ENCODE measurements around the gene SYP.
"Not testable (repeated sequence)": the region's sequence is repeated elsewhere in the genome, so short reads cannot be mapped to it uniquely, and the experiment has no call there.

The SYP gene

GRCh38 chrX:49176421-49177326, 23.3 kb downstream of the SYP start:
- POLR2A ChIA-PET (ENCODE audit: low non-redundant PET), result interaction anchor here (1.0 to 1.5 kb wide), 3 partner anchors 8 to 14 kb away, joined by 3 to 6 read pairs (median 4); no protein-coding TSS in a partner anchor
- peak; percentile 67 for DNase-seq (ENCODE audit: low spot score)
- H3K27ac ChIP-seq, result peak overlapping the region; percentile 97
- no peak for TF ChIP-seq CTCF (conservative IDR thresholded peaks at IDR 0.05; ENCODE audit: low read depth)
- CTCF ChIA-PET, result no interaction called here

GRCh38 chrX:49175435-49176274, 24.3 kb downstream of the SYP start:
- H3K27ac ChIP-seq, result peak overlapping the region; percentile 97
- ChIA-PET POLR2A (ENCODE audit: low non-redundant PET) (interaction anchor here (1.0 to 1.1 kb wide), 2 partner anchors 9 kb away, joined by 3 to 4 read pairs; no protein-coding TSS in a partner anchor), CTCF (no interaction called here)
- TF ChIP-seq CTCF (conservative IDR thresholded peaks at IDR 0.05; ENCODE audit: low read depth), result no peak
- DNase-seq (ENCODE audit: low spot score), result no peak

GRCh38 chrX:49174723-49175122, 25.3 kb downstream of the SYP start:
- ChIA-PET CTCF (no interaction called here), POLR2A (ENCODE audit: low non-redundant PET) (no interaction called here)
- peak overlapping the region; percentile 97 for H3K27ac ChIP-seq
- no peak for DNase-seq (ENCODE audit: low spot score)
- no peak for TF ChIP-seq CTCF (conservative IDR thresholded peaks at IDR 0.05; ENCODE audit: low read depth)

- H3K27ac ChIP-seq, result peak overlapping the region; percentile 97
- POLR2A ChIA-PET (ENCODE audit: low non-redundant PET); CTCF ChIA-PET; DNase-seq (ENCODE audit: low spot score): not testable (repeated sequence)
Measured at GRCh38 chrX:49173544-49173943, 26.4 kb downstream of the SYP start.

GRCh38 chrX:49172280-49172780, 27.7 kb downstream of the SYP start:
- TF ChIP-seq CTCF (conservative IDR thresholded peaks at IDR 0.05; ENCODE audit: low read depth), result no peak
- ChIA-PET CTCF (no interaction called here), POLR2A (ENCODE audit: low non-redundant PET) (interaction anchor here (0.9 kb wide), 1 partner anchor 99 kb away, joined by 4 read pairs; no protein-coding TSS in a partner anchor)
- peak overlapping the region; percentile 97 for H3K27ac ChIP-seq
- no peak for DNase-seq (ENCODE audit: low spot score)

GRCh38 chrX:49171752-49172279, 28.2 kb downstream of the SYP start, which contains the start of gene PLP2:
Gene PLP2, plus strand, starts transcription at chrX:49171898. Its CDS starts 103 bp downstream, at chrX:49172001.
- peak; percentile 53 for DNase-seq (ENCODE audit: low spot score)
- no peak for TF ChIP-seq CTCF (conservative IDR thresholded peaks at IDR 0.05; ENCODE audit: low read depth)
- H3K27ac ChIP-seq, result peak within 1 kb of the TSS; percentile 97
- POLR2A ChIA-PET (ENCODE audit: low non-redundant PET), result interaction anchor here (0.8 kb wide), 1 partner anchor 94 kb away, joined by 3 read pairs; no protein-coding TSS in a partner anchor
- CTCF ChIA-PET, result interaction anchor here (0.7 kb wide), 1 partner anchor 52 kb away, joined by 3 read pairs; no protein-coding TSS in a partner anchor
